IMR-90 (cell line): ENCODE results near the gene AWAT1. TPM values are rescaled to one million over a fixed set of nuclear protein-coding genes. Genes with fewer than 3 reads are reported as not detected.

Experiments
- ATAC-seq: fragments of 200-7000 bp; cut with Tn5 transposase; 2 replicates; pipeline ENCODE4 v1.9.1; 2020; ENCODE audit warnings: low read depth, mild to moderate bottlenecking, moderate library complexity
- BruUV-seq: library from RNA; stranded (reverse); fragments of 400-500 nt; replicated peaks from 2 replicates; lab custom pipeline; 2021; lab: Mats Ljungman, UMichigan
- CTCF ChIA-PET: fragments of 300-600 bp; formaldehyde crosslinking; extraction: SDS; loops from one replicate; lab custom pipeline; 2021; ENCODE audit warnings: antibody characterized with exemption; lab: Yijun Ruan, JAX
- POLR2A ChIA-PET: fragments of 300-600 bp; sonication (Branson Sonifier 250); formaldehyde crosslinking; loops from one replicate; lab custom pipeline; 2022; ENCODE audit warnings: antibody characterized with exemption; ENCODE audit not compliant: unreplicated experiment; lab: Charles Lee
- DNase-seq: peaks from one replicate; pipeline ENCODE4 v3.0.0; 2013
- H2AFZ ChIP-seq: replicated peaks from 2 replicates; pipeline ENCODE3; 2013; ENCODE audit warnings: low read length, mild to moderate bottlenecking; ENCODE audit not compliant: poor library complexity
- H2AK5ac ChIP-seq: 2 replicates; pipeline ENCODE4 v1.6.1; 2013; ENCODE audit warnings: low read depth, low read length, inconsistent platforms
- H2AK9ac ChIP-seq: replicated peaks from 2 replicates; pipeline ENCODE3; 2013; ENCODE audit warnings: mild to moderate bottlenecking, low read depth, low read length, moderate library complexity; ENCODE audit not compliant: poor library complexity
- H2BK120ac ChIP-seq: 2 replicates; pipeline ENCODE4 v1.6.1; 2013; ENCODE audit warnings: low read depth, low read length, inconsistent platforms
- H2BK15ac ChIP-seq: 3 replicates; pipeline ENCODE4 v1.6.1; 2013; ENCODE audit warnings: low read depth, low read length, inconsistent platforms
- H2BK20ac ChIP-seq: 2 replicates; pipeline ENCODE4 v1.6.1; 2013; ENCODE audit warnings: low read depth, mild to moderate bottlenecking, inconsistent platforms, low read length, moderate library complexity
- H2BK5ac ChIP-seq: 2 replicates; pipeline ENCODE4 v1.6.1; 2013; ENCODE audit warnings: mild to moderate bottlenecking, low read depth, low read length, inconsistent platforms; ENCODE audit not compliant: poor library complexity, severe bottlenecking
- H3K14ac ChIP-seq: replicated peaks from 2 replicates; pipeline ENCODE4 v1.6.1; 2013; ENCODE audit warnings: low read depth, low read length, inconsistent platforms
- H3K18ac ChIP-seq: 2 replicates; pipeline ENCODE4 v1.6.1; 2013; ENCODE audit warnings: low read depth, low read length, control low read depth
- H3K23ac ChIP-seq: 2 replicates; pipeline ENCODE4 v1.6.1; 2013; ENCODE audit warnings: low read depth, low read length, inconsistent platforms
- H3K27ac ChIP-seq: 2 replicates; pipeline ENCODE4 v1.5.1; 2013; ENCODE audit warnings: mild to moderate bottlenecking, control low read depth, low read length; ENCODE audit not compliant: insufficient read depth
- H3K27me3 ChIP-seq: 2 replicates; pipeline ENCODE4 v1.6.1; 2013; ENCODE audit warnings: low read length; ENCODE audit not compliant: control insufficient read depth, insufficient read depth
- H3K36me3 ChIP-seq: 2 replicates; pipeline ENCODE4 v1.6.1; 2013; ENCODE audit warnings: low read length, mixed read lengths; ENCODE audit not compliant: control insufficient read depth, insufficient read depth
- H3K4ac ChIP-seq: 2 replicates; pipeline ENCODE4 v1.6.1; 2013; ENCODE audit warnings: low read depth, low read length, inconsistent platforms
- H3K4me1 ChIP-seq: 2 replicates; pipeline ENCODE4 v1.6.1; 2013; ENCODE audit warnings: low read length, mixed read lengths; ENCODE audit not compliant: control insufficient read depth, insufficient read depth
- H3K4me2 ChIP-seq: 2 replicates; pipeline ENCODE4 v1.6.1; 2013; ENCODE audit warnings: low read depth, mild to moderate bottlenecking, control low read depth, low read length, moderate library complexity
- H3K4me3 ChIP-seq: 2 replicates; pipeline ENCODE4 v1.5.1; 2013; ENCODE audit warnings: low read depth, mild to moderate bottlenecking, control low read depth, low read length, moderate library complexity; ENCODE audit not compliant: insufficient read depth
- H3K56ac ChIP-seq: 2 replicates; pipeline ENCODE4 v1.6.1; 2013; ENCODE audit warnings: low read length, inconsistent platforms; ENCODE audit not compliant: insufficient read depth; ENCODE audit errors: extremely low read depth
- H3K79me1 ChIP-seq, 2 experiments: 2 replicates each; pipeline ENCODE4 v1.6.1; 2013; ENCODE audit warnings: low read length in 2 of 2, inconsistent platforms in 1 of 2, low read depth in 1 of 2
- H3K9ac ChIP-seq: 2 replicates; pipeline ENCODE4 v1.6.1; 2013; ENCODE audit warnings: low read depth, low read length, control low read depth
- H3K9me1 ChIP-seq: 2 replicates; pipeline ENCODE4 v1.6.1; 2013; ENCODE audit warnings: low read length, inconsistent platforms; ENCODE audit not compliant: insufficient read depth
- H3K9me3 ChIP-seq: 2 replicates; pipeline ENCODE4 v1.6.1; 2013; ENCODE audit warnings: low read length; ENCODE audit not compliant: control insufficient read depth, insufficient read depth
- H4K20me1 ChIP-seq: 2 replicates; pipeline ENCODE4 v1.6.1; 2013; ENCODE audit warnings: low read length, inconsistent platforms; ENCODE audit not compliant: insufficient read depth
- H4K5ac ChIP-seq: 2 replicates; pipeline ENCODE4 v1.6.1; 2013; ENCODE audit warnings: mild to moderate bottlenecking, low read depth, low read length, control low read depth
- H4K8ac ChIP-seq, 2 experiments: 2 replicates each; pipeline ENCODE4 v1.6.1; 2013; ENCODE audit warnings: low read depth in 2 of 2, low read length in 2 of 2, control low read depth in 1 of 2, inconsistent platforms in 1 of 2
- H4K91ac ChIP-seq: 2 replicates; pipeline ENCODE4 v1.6.1; 2013; ENCODE audit warnings: low read depth, low read length, inconsistent platforms; ENCODE audit not compliant: insufficient read depth
- BHLHE40 ChIP-seq: fragments of 150-350 bp; IDR thresholded peaks from 2 replicates; pipeline ENCODE4 v1.6.1; 2016; ENCODE audit warnings: mild to moderate bottlenecking, low read depth, low read length
- CHD1 ChIP-seq: IDR thresholded peaks from 2 replicates; pipeline ENCODE4 v1.6.1; 2012; ENCODE audit warnings: low read depth, low read length, improper control_type of control experiment
- ELK1 ChIP-seq: fragments of 150-350 bp; IDR thresholded peaks from 2 replicates; pipeline ENCODE4 v1.6.1; 2016; ENCODE audit warnings: low read depth, mild to moderate bottlenecking, low read length, moderate library complexity, borderline replicate concordance
- FOS ChIP-seq: fragments of 150-350 bp; IDR thresholded peaks from 2 replicates; pipeline ENCODE4 v1.6.1; 2016; ENCODE audit warnings: low read depth, low read length
- MAFK ChIP-seq: IDR thresholded peaks from 2 replicates; pipeline ENCODE4 v1.6.1; 2012; ENCODE audit warnings: low read depth, low read length, improper control_type of control experiment
- MAZ ChIP-seq: IDR thresholded peaks from 2 replicates; pipeline ENCODE4 v1.6.1; 2012; ENCODE audit warnings: low read depth, mild to moderate bottlenecking, low read length, improper control_type of control experiment, moderate library complexity, borderline replicate concordance
- MXI1 ChIP-seq: IDR thresholded peaks from 2 replicates; pipeline ENCODE4 v1.6.1; 2012; ENCODE audit warnings: low read depth, mild to moderate bottlenecking, low read length, moderate library complexity, borderline replicate concordance
- NFE2L2 ChIP-seq: fragments of 150-350 bp; IDR thresholded peaks from 2 replicates; pipeline ENCODE4 v1.6.1; 2016; ENCODE audit warnings: low read depth, mild to moderate bottlenecking, low read length
- POLR2A ChIP-seq: IDR thresholded peaks from 2 replicates; pipeline ENCODE4 v1.6.1; 2012; ENCODE audit warnings: mild to moderate bottlenecking, low read depth, low read length
- RAD21 ChIP-seq: IDR thresholded peaks from 2 replicates; pipeline ENCODE4 v1.6.1; 2012; ENCODE audit warnings: low read length, improper control_type of control experiment
- RCOR1 ChIP-seq: IDR thresholded peaks from 2 replicates; pipeline ENCODE4 v1.6.1; 2012; ENCODE audit warnings: mild to moderate bottlenecking, low read length, improper control_type of control experiment; ENCODE audit not compliant: insufficient replicate concordance
- RFX5 ChIP-seq: IDR thresholded peaks from 2 replicates; pipeline ENCODE4 v1.8.0; 2012; ENCODE audit warnings: low read depth, mild to moderate bottlenecking, low read length, moderate library complexity
- SMC3 ChIP-seq: fragments of 150-350 bp; IDR thresholded peaks from 2 replicates; pipeline ENCODE4 v1.6.1; 2016; ENCODE audit warnings: low read depth, mild to moderate bottlenecking, antibody characterized with exemption, low read length, moderate library complexity
- WGBS, 2 experiments: methylation state at CpG; one replicate each; pipeline versions ENCODE4 v1.1.5 to v1.1.7; 2013; ENCODE audit warnings: missing lambda C conversion rate in 2 of 2; ENCODE audit not compliant: insufficient read length in 1 of 2; ENCODE audit errors: extremely low coverage in 2 of 2; 5-methylcytosine and 5-hydroxymethylcytosine counted together
- dilution Hi-C: fragments of 300-500 bp; cut with HindIII; formaldehyde crosslinking; loops from one replicate; pipeline ENCODE4 v1.14.3; 2018; ENCODE audit warnings: low sequenced_read_pairs; ENCODE audit not compliant: unreplicated experiment
- in situ Hi-C: fragments of 300-500 bp; cut with MboI; formaldehyde crosslinking; loops from 3 replicates; pipeline ENCODE4 v1.14.3; 2019; ENCODE audit warnings: low sequenced_read_pairs, inconsistent platforms, mixed read lengths
- intact Hi-C: fragments of 100-400 bp; cut with micrococcal nuclease; formaldehyde crosslinking; loops from 2 replicates; pipeline ENCODE4 v1.10.0; 2022
- polyA plus RNA-seq, 3 experiments: library from polyadenylated mRNA; depleted of rRNA; stranded (reverse); fragments of >200 nt; gene quantifications; 2 replicates each; pipeline ENCODE4 v1.2.3, GENCODE V29; 2012; ENCODE audit warnings: low replicate concordance in 1 of 3
- total RNA-seq: library from RNA; depleted of rRNA; stranded (reverse); fragments of >200 nt; gene quantifications from 2 replicates; pipeline ENCODE4 v1.2.3, GENCODE V29; 2012
- TF ChIP-seq, protein P1 (sequence below): fragments of 150-350 bp; IDR thresholded peaks from 2 replicates; pipeline ENCODE4 v1.6.1; 2017; ENCODE audit warnings: mild to moderate bottlenecking, antibody characterized with exemption, low read length, low read depth
- TF ChIP-seq, protein P2 (sequence below): conservative IDR thresholded peaks from 2 replicates; pipeline ENCODE4 v1.5.1; 2012; ENCODE audit warnings: mild to moderate bottlenecking, low read depth, low read length, improper control_type of control experiment

Gene AWAT1
- total and polyA plus RNA-seq, 2 of the 4 experiments (the other 2 are of a cell fraction), result not detected

DNA sequence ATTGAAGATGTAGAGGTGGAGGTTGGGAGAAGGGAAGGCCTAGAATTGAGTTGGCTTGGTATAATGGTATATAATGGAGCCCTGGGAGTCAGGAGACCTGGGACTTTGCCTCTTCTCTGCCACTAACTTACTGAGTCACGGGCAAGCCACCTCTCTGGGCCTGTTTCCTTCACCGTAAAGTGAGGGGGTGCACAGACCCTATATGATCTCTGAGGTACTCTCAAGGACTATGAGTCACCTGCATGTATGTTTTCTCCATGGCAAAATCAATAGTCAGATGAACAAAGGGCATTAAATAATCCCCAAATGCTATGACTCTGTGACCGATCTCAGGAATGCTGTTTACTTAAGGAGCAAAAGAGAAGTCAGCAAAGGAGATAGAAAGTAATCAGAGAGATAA lies 20.5 kb downstream of the AWAT1 start:
- ATAC-seq, result no peak; the same call in 1 of the 2 replicates
- BruUV-seq, result no TSS peak
- Histone ChIP-seq H3K36me3 (no peaks in the 10 kb centered on the region), H3K4me1 (no peaks in the 10 kb centered on the region; the same call in 1 of the 2 replicates), H3K9me3 (no peaks in the 10 kb centered on the region), H2AK9ac (no peak overlapping the region), H3K27me3 (peaks cover 6% of the 10 kb centered on the region), H4K91ac (no peak overlapping the region), H3K4me3 (no peak overlapping the region), H2BK5ac (no peak overlapping the region), H3K9me1 (no peaks in the 10 kb centered on the region), H4K5ac (no peak overlapping the region), H3K9ac (no peak overlapping the region), H4K20me1 (no peaks in the 10 kb centered on the region), H3K18ac (no peak overlapping the region), H3K4me2 (no peak overlapping the region), H4K8ac (no peak overlapping the region), H3K27ac (no peak overlapping the region), H3K23ac (no peak overlapping the region), H2AFZ (no peak overlapping the region), H3K79me1 (no peaks in the 10 kb centered on the region), H2BK15ac (no peak overlapping the region), H3K4ac (no peak overlapping the region), H2AK5ac (no peak overlapping the region), H3K14ac (no peak overlapping the region), H3K56ac (no peak overlapping the region), H2BK120ac (no peak overlapping the region), H2BK20ac (no peak overlapping the region)
- intact Hi-C loops, result no loop called here
- in situ Hi-C loops, result no loop called here
- no CpG with 5 or more reads among the region's 3 CpGs for WGBS, 2 experiments
- CTCF ChIA-PET, result no interaction called here
- no peak for TF ChIP-seq BHLHE40
- TF ChIP-seq, protein P1, sequence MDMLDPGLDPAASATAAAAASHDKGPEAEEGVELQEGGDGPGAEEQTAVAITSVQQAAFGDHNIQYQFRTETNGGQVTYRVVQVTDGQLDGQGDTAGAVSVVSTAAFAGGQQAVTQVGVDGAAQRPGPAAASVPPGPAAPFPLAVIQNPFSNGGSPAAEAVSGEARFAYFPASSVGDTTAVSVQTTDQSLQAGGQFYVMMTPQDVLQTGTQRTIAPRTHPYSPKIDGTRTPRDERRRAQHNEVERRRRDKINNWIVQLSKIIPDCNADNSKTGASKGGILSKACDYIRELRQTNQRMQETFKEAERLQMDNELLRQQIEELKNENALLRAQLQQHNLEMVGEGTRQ, result no peak
- TF ChIP-seq SMC3, result no peak
- TF ChIP-seq MXI1, result no peak
- no peak for TF ChIP-seq RAD21
- TF ChIP-seq MAFK, result no peak
- no peak for TF ChIP-seq RCOR1
- TF ChIP-seq ELK1, result no peak
- no peak for TF ChIP-seq CHD1
- no peak for TF ChIP-seq RFX5
- TF ChIP-seq POLR2A, result no peak
- TF ChIP-seq, protein P2, sequence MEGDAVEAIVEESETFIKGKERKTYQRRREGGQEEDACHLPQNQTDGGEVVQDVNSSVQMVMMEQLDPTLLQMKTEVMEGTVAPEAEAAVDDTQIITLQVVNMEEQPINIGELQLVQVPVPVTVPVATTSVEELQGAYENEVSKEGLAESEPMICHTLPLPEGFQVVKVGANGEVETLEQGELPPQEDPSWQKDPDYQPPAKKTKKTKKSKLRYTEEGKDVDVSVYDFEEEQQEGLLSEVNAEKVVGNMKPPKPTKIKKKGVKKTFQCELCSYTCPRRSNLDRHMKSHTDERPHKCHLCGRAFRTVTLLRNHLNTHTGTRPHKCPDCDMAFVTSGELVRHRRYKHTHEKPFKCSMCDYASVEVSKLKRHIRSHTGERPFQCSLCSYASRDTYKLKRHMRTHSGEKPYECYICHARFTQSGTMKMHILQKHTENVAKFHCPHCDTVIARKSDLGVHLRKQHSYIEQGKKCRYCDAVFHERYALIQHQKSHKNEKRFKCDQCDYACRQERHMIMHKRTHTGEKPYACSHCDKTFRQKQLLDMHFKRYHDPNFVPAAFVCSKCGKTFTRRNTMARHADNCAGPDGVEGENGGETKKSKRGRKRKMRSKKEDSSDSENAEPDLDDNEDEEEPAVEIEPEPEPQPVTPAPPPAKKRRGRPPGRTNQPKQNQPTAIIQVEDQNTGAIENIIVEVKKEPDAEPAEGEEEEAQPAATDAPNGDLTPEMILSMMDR, result no peak
- TF ChIP-seq NFE2L2, result no peak
- TF ChIP-seq MAZ, result no peak
- TF ChIP-seq FOS, result no peak
- POLR2A ChIA-PET, result no interaction called here
- dilution Hi-C loops, result no loop called here
- no peak for DNase-seq
